Tibial nerve (tissue), 4 donors: ENCODE results near the gene FLT3. TPM values are rescaled to one million over a fixed set of nuclear protein-coding genes. Genes with fewer than 3 reads are reported as not detected.

ENCODE experiments used
- DNase-seq, 2 donors: peaks; one replicate each; pipeline ENCODE4 v3.0.0-alpha.2; 2019; ENCODE audit warnings: low spot score in 2 of 2
- H3K27ac ChIP-seq, 4 donors: fragments of 200-600 bp; sonication (generic) in 3 of 4; one replicate each; pipeline ENCODE4 v1.5.1; 2017 to 2019; ENCODE audit warnings: mild to moderate bottlenecking in 1 of 4
- H3K27me3 ChIP-seq, 2 donors: fragments of 200-600 bp; sonication (generic) in 1 of 2; one replicate each; pipeline versions ENCODE4 v1.5.1 to v1.6.0; 2017 to 2019
- H3K36me3 ChIP-seq, 3 donors: fragments of 200-600 bp; sonication (generic); one replicate each; pipeline ENCODE4 v1.5.1; 2018 to 2019
- H3K4me1 ChIP-seq, 4 donors: fragments of 200-600 bp; sonication (generic) in 3 of 4; one replicate each; pipeline ENCODE4 v1.5.1; 2017 to 2019
- H3K4me3 ChIP-seq, 4 donors: fragments of 200-600 bp; sonication (generic) in 3 of 4; one replicate each; pipeline ENCODE4 v1.5.1; 2017 to 2019; ENCODE audit warnings: mild to moderate bottlenecking in 1 of 4, moderate library complexity in 1 of 4
- H3K9me3 ChIP-seq, 4 donors: fragments of 200-600 bp; sonication (generic) in 3 of 4; one replicate each; pipeline ENCODE4 v1.5.1; 2017 to 2019
- EP300 ChIP-seq, 2 donors: sonication (generic); formaldehyde crosslinking; IDR thresholded peaks; one replicate each; pipeline ENCODE4 v1.6.1; 2017; ENCODE audit warnings: antibody characterized with exemption in 2 of 2, mild to moderate bottlenecking in 1 of 2
- POLR2A ChIP-seq, 2 donors: fragments of 450-650 bp; IDR thresholded peaks; one replicate each; pipeline ENCODE4 v1.6.1; 2017; ENCODE audit warnings: antibody characterized with exemption in 2 of 2, mild to moderate bottlenecking in 2 of 2, moderate library complexity in 2 of 2
- WGBS, 2 donors: methylation state at CpG; one replicate each; pipeline ENCODE4 v1.1.5; 2018; 5-methylcytosine and 5-hydroxymethylcytosine counted together
- total RNA-seq, 4 donors: library from RNA; depleted of rRNA; stranded (reverse); fragments of >200 nt; gene quantifications; one replicate each; pipeline ENCODE4 v1.1.0, GENCODE V29; 2016
- TF ChIP-seq, protein P1 (sequence below), 5 experiments: fragments of 200-600 bp in 3 of 5; fragments of 450-650 bp in 2 of 5; sonication (generic) in 3 of 5; IDR thresholded peaks; one replicate each; pipeline ENCODE4 v1.5.1; 2016 to 2019; ENCODE audit warnings: antibody characterized with exemption in 5 of 5, mild to moderate bottlenecking in 3 of 5, moderate library complexity in 2 of 5

The FLT3 gene
- total RNA-seq, 4 donors from 2014 or later = 0.20 to 0.42 (median 0.22) TPM; not detected in 1

DNA sequence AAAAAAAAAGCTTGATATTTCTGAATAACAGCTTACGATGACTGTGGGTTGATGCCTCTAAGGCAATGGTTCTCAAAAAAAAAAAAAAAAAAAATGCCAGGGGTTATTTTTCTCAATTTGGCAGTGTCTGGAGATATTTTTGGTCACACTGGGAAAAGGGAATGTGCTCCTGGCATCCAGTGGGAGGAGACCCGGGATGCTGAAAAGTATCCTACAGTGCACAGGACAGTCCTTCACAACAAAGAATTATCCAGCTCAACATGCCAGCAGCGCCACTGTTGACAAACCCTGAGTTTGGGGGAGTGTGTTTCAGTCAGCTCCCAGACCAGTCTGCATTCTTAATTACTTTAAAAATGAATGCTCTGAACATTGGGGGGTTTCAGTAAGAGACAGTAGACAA lies 54.5 kb downstream of the FLT3 start:
- WGBS, 2 donors = 47 to 59% methylated on average over 3 of the region's 3 CpGs
- no peak for DNase-seq
- Histone ChIP-seq H3K4me1 (no peaks in the 10 kb centered on the region), H3K27me3 (no peaks in the 10 kb centered on the region), H3K27ac (no peak overlapping the region), H3K36me3 (no peaks in the 10 kb centered on the region), H3K4me3 (no peak overlapping the region), H3K9me3 (no peaks in the 10 kb centered on the region)
- TF ChIP-seq POLR2A (IDR thresholded peaks at IDR 0.05) = no peak
- no peak for TF ChIP-seq EP300 (IDR thresholded peaks at IDR 0.05)
- TF ChIP-seq, protein P1, sequence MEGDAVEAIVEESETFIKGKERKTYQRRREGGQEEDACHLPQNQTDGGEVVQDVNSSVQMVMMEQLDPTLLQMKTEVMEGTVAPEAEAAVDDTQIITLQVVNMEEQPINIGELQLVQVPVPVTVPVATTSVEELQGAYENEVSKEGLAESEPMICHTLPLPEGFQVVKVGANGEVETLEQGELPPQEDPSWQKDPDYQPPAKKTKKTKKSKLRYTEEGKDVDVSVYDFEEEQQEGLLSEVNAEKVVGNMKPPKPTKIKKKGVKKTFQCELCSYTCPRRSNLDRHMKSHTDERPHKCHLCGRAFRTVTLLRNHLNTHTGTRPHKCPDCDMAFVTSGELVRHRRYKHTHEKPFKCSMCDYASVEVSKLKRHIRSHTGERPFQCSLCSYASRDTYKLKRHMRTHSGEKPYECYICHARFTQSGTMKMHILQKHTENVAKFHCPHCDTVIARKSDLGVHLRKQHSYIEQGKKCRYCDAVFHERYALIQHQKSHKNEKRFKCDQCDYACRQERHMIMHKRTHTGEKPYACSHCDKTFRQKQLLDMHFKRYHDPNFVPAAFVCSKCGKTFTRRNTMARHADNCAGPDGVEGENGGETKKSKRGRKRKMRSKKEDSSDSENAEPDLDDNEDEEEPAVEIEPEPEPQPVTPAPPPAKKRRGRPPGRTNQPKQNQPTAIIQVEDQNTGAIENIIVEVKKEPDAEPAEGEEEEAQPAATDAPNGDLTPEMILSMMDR (IDR thresholded peaks at IDR 0.05) = no peak

DNA sequence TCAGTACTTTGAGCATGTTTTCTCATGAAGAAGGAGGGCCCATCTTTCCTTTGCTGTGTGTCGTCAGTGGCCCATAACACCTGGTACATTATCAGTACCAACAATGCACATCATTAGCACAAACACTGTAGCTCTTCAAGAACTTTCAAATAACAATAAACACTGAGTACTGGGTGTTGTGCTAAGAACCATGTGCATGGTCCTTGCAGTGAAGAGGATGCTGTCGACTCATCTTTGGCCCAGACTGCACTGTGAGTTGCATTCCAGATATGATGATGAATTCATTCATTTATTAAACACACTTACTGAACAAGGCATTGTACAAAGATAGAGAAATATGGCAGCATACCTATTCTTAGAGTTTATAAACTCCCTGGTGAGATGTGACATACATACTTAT lies 55.8 kb downstream of the FLT3 start:
- H3K27me3 ChIP-seq = no peaks in the 10 kb centered on the region
- H3K27ac ChIP-seq = no peak overlapping the region
- TF ChIP-seq POLR2A (IDR thresholded peaks at IDR 0.05) (no peak), EP300 (IDR thresholded peaks at IDR 0.05) (no peak)
- TF ChIP-seq, protein P1 (IDR thresholded peaks at IDR 0.05) = no peak
- H3K4me3 ChIP-seq = no peak overlapping the region
- no peaks in the 10 kb centered on the region for H3K4me1 ChIP-seq
- H3K36me3 ChIP-seq = no peaks in the 10 kb centered on the region
- H3K9me3 ChIP-seq = no peaks in the 10 kb centered on the region
- WGBS, 2 donors = 93 to 94% methylated on average over 2 of the region's 2 CpGs
- DNase-seq = no peak

DNA sequence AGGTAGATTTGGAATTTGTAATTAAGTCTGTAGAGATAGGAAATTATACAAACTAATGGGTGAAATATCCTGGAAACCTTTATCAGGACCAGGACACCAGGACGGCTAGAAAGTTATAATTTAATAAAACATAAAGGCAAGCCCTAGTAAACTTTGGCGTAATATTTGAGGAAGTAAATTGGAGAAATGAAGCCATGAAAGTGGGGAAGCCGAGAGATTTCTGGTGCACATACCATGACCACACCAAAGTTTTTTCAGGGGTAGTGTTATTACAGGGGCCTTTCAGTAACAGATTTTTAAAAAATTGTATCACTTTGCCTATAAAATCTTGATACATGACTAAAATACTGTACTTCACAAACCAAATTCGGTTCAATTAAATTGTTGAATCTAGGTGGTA lies 57.2 kb downstream of the FLT3 start:
- no peaks in the 10 kb centered on the region for H3K27me3 ChIP-seq
- H3K9me3 ChIP-seq = no peaks in the 10 kb centered on the region
- H3K36me3 ChIP-seq = no peaks in the 10 kb centered on the region
- H3K4me3 ChIP-seq = no peak overlapping the region
- H3K4me1 ChIP-seq = no peaks in the 10 kb centered on the region
- 75 to 85% methylated on average over 4 of the region's 4 CpGs for WGBS, 2 donors
- no peak overlapping the region for H3K27ac ChIP-seq
- DNase-seq = no peak
- TF ChIP-seq, protein P1 (IDR thresholded peaks at IDR 0.05) = no peak
- TF ChIP-seq EP300 (IDR thresholded peaks at IDR 0.05) (no peak), POLR2A (IDR thresholded peaks at IDR 0.05) (no peak)

DNA sequence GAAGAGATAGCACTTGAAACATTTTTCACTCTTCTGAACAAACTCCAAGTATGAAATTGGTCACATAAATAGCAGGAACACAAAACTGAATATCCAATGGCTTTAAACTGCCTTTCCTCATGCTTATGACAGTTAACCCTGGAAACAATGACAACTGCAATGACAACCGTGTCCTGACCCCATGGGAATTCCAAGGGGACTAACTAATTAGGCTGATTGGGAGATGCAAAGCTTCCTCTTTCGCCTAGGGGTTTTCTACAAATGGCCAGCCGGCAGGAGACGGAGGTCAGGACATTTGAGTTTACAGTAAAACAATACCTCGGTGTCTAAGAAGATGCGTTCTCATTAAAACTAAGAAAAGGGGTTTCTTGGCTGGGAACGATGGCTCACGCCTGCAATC lies 58.9 kb downstream of the FLT3 start:
- no peak for DNase-seq
- Histone ChIP-seq H3K27me3 (no peaks in the 10 kb centered on the region), H3K36me3 (no peaks in the 10 kb centered on the region), H3K4me1 (no peaks in the 10 kb centered on the region), H3K27ac (no peak overlapping the region), H3K9me3 (no peaks in the 10 kb centered on the region), H3K4me3 (no peak overlapping the region)
- TF ChIP-seq EP300 (IDR thresholded peaks at IDR 0.05) = no peak
- TF ChIP-seq, protein P1 (IDR thresholded peaks at IDR 0.05) = no peak
- no peak for TF ChIP-seq POLR2A (IDR thresholded peaks at IDR 0.05)
- WGBS, 2 donors = 50 to 59% methylated on average over 8 of the region's 8 CpGs

DNA sequence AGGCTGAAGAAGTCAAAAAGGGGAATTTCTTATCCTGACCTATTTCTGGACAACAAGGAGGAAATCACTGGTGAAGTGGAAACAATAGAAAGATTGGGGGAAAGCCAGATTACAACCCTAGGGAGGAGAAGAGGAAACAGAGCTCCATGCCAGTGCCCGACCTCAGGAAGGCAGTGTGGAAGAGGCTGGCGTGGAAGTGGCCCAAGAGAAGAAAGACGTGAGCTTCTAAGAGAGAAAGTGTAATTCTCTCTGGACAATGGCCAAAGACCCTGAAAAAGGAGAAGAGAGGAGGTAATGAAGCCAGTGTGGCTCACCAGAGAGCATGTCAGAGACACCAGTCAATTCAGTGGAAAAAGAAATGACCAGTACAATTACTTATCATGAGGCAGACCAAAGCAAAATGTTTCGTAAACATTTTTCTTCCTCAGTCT lies 59.3 kb downstream of the FLT3 start:
- H3K27ac ChIP-seq = no peak overlapping the region
- H3K4me3 ChIP-seq = no peak overlapping the region
- DNase-seq = no peak
- no peaks in the 10 kb centered on the region for H3K4me1 ChIP-seq
- no peaks in the 10 kb centered on the region for H3K9me3 ChIP-seq
- TF ChIP-seq EP300 (IDR thresholded peaks at IDR 0.05) (peak in 1 of 2 donors; percentile 11), POLR2A (IDR thresholded peaks at IDR 0.05) (no peak)
- no peaks in the 10 kb centered on the region for H3K36me3 ChIP-seq
- 38 to 55% methylated on average over 4 of the region's 4 CpGs for WGBS, 2 donors
- H3K27me3 ChIP-seq = no peaks in the 10 kb centered on the region

DNA sequence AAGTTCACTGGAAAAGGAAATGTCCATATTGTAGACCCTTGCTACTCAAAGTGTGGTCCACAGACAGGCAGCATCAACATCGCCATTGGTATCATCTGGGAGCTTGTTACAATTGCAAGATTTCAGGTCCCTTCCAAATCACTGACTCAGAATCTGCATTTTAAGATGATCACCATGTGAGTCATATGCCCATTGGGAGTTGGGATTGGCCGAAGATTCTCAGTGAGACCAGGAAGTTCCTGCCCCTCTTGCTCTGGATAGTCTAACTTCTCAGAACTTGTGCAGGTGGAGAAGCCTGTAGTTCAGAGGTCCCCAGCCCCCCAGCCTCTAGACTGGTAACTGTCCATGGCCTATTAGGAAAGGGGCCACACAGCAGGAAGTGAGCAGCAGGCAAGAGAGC lies 63.0 kb downstream of the FLT3 start:
- Histone ChIP-seq H3K4me3 (no peak overlapping the region), H3K4me1 (no peaks in the 10 kb centered on the region), H3K27me3 (no peaks in the 10 kb centered on the region), H3K9me3 (no peaks in the 10 kb centered on the region), H3K27ac (no peak overlapping the region), H3K36me3 (no peaks in the 10 kb centered on the region)
- no peak for TF ChIP-seq POLR2A (IDR thresholded peaks at IDR 0.05)
- TF ChIP-seq EP300 (IDR thresholded peaks at IDR 0.05) = no peak
- TF ChIP-seq, protein P1 (IDR thresholded peaks at IDR 0.05) = no peak
- no peak for DNase-seq
- 67 to 88% methylated on average over 2 of the region's 2 CpGs for WGBS, 2 donors
